ENCODE results near the gene PAF1.
"Not testable (repeated sequence)": the region's sequence is repeated elsewhere in the genome, so short reads cannot be mapped to it uniquely, and the experiment has no call there.

PAF1 gene

DNA sequence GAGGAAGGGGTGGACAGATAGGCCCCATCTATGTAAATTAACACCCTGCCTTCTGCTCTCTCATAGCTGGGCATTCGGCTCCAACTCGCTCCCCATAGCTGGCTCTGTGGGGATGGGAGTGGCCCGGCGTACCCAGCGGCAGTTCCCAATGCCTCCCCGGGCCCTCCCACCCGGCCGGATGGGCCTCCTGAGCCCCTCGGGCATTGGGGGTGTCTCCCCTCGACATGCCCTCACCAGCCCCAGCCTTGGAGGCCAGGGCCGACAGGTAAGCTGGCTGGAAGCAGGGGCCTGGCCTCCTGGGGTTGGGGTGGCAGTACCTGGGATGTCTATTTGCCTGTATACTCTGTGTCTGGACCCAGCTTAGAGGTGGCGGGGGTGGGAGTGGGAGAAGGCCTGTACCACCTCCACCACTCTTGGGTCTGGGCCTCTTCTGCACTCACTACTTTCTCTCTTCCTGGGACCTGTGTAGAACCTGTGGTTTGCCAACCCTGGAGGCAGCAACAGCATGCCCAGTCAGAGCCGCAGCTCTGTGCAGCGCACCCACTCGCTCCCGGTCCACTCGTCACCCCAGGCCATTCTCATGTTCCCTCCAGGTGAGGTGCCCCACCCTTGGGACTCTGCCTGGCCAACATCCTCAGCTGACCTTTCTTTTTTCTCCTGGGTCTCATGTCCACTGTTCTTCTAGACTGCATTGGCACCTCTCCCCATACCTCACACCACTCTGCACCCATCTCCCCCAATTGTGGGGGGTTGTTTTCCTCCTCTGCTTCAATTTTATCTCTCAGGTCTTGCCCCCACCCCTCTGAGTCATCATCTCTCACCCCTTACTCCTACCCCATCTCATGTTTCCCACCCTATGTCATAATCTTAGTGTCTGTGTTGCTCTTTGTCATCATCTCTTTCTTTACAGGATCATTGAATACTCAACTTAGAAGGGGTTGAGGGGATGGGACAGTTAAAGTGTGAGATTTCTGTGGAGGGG, 10.1 kb downstream of the PAF1 start:
- no peak for DNase-seq

DNA sequence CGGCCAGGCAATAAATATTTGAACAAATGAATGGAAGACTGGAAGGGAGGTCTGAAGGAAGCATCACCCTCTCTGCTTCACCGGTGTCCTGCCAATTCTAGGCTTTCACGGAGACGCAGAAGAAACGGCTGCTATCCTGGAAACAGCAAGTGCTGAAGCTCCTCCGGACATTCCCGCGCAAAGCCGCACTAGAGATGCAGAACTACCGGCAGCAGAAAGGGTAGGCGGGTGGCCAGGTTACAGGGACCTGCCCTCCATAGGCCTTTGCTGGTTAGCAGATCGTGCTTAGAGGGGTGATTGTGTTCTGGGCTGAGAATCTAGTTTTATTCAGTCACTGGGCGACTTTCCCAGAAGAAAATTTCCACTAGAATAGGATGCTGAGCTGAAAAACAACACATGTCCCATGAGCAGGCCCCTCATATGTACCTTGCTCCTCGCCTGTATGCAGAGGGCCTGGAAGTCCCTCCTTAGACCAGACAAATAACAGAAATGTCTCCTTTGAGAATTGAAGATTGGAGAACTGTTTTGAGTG, 11.0 kb downstream of the PAF1 start:
- DNase-seq = no peak

DNA sequence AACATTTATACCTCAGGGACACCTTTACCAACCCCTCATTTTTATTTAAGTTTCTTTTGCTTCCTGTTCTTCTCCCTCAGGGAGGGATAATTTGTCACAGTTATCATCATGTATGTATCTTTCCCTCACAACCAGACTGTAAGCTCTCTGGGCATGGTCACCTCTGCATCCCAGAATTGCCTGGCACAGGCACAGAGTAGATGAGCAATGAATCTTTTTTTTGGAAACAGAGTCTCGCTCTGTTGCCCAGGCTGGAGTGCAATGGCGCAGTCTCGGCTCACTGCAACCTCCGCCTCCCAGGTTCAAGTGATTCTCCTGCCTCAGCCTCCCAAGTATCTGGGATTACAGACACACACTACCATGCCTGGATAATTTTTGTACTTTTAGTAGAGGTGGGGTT, 11.5 kb downstream of the PAF1 start:
- DNase-seq = not testable (repeated sequence)

DNA sequence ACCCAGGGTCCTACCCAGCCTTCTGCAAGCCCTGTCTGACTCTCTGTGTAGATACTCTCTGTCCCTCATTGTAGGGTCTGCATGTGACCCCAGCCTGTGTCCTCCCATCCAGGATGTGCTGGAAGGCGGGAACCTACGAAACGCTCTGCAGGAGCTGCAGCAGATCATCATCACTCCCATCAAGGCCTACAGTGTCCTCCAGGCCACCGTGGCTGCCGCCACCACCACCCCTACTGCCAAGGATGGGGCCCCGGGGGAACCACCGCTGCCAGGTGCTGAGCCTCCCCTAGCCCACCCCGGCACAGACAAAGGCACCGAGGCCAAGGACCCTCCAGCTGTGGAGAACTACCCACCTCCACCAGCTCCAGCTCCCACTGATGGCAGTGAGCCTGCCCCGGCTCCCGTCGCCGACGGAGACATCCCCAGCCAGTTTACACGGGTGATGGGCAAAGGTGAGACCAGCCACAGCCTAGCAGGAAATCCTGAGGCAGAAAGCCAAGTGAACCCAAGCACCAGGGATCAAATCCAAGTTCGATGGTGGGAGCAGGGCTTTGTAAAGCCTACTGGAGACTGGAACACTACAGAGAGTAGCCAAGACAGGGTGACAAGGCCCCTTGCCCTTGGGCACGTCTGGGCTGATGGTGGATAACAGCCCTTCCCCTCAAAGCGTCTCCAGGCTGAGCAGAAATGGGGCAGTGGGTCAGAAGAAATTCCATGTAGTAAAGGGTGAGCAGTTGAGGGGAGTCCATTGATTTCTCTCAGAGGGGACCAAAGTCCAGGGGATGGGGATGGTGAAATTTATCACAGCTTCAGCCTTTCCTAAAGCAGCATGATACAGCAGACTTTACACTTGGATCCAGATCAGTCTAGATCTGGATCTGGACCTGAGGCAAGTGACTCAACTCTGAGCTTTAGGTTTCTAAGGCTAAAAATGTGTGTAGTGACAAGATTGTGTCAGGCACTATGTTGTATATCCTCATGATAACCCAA, 13.2 kb downstream of the PAF1 start:
- DNase-seq = no peak

DNA sequence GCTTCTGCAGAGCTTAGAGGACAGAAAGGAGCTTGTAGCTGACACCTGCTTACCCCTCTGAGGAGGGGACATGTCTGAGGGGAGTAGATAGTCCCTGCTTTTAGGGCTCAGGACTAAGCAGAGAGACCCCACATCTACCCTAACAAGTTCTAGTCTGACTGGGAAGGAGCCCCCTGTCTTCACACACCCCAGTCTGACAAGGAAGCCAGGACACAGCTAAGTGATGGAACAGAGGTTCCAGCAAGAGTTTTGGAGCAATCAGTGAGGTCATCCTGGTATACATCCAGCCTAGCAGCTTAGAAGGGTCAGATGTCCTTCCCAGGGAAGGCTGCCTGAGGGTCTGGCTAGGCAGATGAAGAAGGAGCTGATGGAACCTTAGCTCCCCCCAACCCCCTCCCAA, 15.0 kb downstream of the PAF1 start:
- no peak for DNase-seq

DNA sequence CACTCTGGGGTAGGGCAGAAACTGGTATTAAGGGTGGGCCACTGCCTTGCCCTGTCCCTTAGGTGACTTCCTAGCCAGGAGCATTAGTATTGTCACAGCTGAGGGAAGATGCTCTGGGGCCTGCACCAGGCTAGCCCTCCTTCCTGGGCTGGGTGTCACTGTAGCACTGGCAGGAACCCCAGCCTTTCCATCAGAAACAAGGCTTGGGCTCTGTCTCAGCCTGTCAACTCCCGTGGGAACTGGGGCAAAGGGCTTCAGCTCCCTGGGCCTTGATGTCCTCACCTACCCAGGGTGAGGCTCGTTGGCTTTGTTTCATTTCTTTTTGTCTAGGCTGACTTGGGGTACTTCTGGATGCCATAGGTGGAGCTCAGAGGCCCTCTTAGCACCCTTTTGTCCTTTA, 18.0 kb downstream of the PAF1 start:
- DNase-seq = no peak

DNA sequence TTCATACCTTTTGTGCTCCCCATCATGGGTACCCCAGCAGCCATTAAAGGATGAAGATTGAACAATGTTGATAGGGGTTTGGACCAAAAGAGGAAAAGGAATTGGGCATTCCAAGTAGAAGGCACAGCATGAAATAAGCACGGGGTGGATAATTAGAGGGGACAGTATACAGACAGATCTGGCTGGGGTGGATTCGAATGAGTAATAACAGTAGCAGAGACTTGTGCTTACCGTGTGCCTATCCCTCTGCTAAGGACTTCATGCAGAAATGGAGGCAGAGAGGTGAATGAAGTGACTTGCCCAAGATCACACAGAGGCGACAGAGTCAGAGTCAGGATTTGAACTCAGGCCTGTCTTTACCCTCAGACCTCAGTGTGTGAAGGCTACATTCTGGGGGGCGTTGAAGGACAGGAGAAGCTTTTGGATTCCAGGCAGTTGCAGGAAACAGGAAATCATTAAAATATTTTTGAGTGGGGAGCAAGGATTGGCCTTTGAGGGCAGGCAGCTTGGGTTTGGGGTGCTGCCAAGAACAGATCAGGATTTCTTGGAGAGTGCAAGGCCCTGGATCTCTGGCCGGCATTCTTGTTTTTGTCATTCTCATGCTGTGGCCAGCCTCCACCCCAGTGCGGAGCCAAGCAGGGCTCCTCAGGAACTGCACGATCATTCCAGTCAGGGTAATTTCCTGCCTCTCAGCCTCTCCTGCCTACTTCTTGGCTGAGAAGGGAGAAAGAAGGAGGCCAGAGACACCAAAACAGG, 18.7 kb downstream of the PAF1 start:
- DNase-seq = no peak

DNA sequence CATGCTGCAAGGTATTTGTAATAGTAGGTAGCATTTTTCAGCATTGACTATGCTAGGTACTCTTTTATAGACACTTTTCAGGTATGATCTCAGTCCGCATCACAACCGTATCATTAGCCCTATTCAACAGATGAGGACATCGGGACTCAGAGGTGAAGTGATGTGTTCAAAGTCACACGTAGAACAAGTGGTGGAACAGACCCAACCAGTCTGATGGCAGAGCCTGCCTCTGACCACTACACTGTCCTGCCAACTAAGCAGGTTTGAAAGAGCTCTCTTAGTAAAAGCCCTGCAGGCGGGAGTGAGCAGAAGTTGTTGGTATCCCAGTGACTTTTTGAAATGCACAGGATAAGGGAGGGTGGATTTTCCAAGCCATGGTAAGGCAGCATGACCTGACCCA, 20.2 kb downstream of the PAF1 start:
- DNase-seq = no peak

DNA sequence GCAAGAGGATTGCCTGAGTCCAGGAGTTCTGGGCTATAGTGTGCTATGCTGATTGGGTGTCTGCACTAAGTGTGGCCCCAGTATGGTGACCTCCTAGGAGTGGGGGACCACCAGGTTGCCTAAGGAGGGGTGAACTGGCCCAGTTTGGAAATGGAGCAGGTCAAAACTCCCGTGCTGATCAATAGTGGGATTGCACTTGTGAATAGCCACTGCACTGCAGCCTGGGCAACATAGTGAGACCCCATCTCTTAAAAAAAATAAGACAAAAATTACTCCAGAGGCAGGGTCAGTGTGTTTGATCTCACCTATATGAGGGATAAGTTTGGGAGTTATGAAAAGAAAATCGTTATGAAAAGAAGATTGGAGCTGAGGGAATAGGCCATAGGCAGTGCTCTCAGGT, 21.7 kb downstream of the PAF1 start:
- no peak for DNase-seq

DNA sequence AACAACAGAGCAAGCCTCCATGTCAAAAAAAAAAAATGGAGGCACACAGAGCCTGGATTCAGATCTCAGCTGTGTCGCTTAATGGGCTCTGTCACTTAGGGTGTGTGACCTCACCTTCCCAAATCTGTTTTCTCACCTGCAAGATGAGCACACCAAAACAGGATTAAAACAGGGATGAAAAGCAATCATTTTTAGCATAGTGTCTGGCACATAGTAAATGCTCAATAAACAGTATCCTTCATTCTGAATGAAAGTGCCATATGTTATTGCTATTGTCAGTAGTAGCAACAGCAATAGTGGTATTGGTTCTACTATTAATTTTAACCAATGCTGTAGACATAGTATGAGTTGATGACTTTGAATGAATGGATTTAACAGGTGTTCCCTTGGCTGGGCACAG, 25.4 kb downstream of the PAF1 start:
- no peak for DNase-seq

DNA sequence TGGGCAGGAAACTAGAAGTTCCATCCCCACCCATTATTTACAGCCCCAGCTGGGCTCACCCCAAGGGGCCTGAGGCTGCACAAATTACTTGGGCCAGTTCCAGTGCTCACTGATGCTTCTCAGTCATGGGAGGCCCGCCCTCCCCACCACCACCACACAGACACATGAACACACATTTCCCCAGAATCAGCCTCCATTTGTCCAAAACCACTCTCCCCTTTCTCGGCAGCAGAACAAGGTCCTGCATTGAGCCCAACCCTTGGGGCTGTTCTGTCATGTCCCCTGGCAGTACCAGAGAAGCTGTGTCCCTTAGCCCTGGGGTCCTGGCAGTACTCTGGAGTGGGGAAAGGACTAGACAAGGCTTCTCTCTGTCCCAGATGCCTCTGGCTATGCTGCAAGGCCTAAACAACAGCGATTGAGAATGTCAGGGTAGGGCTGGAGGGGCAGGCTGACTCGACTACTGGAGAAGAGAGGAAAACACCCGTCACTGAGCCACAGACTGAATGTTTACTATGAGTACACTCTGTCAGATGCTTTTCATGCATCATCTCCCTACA, 26.9 kb downstream of the PAF1 start:
- DNase-seq = no peak

DNA sequence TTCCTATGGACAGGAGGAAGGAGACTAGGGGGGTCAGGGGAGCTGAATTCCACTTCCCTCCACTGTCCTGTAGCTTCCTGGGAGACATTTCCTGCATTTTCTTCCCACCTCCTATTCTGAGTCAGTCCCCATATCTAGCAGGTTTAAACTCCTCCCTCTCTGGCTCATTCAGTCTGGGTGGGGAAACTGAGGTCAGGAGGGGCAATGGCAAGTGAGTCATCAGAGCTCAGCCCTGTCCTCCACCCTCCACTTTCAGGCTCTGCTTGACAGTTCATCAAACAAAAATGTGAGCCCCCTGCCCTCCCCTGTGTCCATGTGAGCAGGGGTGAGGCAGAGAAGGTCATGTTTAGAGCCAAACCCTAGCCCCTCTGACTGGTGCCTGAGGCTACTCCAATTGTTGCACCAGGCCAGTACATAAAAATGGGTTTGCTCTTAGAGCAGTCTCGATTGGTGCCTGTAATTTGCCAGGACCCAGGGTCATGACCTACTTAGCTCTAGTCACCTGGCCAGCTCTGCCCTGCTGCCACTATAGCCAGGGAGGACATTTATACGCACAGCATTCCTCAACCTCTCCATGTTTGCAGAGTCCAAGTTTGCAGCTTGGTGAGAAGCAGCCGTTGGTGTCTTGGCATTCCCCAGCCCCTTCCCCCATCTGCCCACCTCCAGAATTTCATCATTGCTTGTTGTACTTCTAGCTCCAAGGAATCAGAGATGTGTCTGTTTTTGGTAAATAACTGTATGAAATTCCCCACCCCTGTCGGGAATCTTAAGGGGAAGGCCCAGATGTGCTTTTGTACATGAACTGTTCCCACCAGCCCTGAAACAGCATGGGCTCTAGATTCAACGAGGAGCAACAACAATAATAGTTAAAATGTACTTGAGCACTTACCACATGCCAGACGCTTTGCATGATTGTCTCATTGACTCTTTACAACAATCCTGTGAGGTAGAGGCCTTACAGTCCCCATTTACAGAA, 27.9 kb downstream of the PAF1 start:
- no peak for DNase-seq

DNA sequence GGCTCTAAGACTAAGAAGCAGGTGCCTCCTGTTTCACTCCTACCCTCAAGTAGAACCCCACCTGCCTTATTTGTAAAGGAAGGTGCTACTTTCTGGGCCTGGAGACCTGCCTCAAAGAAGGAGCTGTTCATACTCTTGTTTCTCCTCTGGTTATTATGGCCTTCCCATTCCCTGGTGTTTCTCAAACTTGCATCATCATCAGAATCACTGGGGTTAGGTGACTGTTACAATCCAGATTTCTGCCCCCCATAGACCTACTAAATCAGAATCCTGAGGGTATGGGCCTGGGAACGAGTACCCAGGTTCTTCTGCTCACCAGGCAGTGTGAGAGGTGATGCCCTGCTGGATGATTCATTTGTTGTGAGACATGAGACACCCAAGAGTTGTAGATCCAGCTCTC, 30.3 kb downstream of the PAF1 start:
- DNase-seq = no peak

DNA sequence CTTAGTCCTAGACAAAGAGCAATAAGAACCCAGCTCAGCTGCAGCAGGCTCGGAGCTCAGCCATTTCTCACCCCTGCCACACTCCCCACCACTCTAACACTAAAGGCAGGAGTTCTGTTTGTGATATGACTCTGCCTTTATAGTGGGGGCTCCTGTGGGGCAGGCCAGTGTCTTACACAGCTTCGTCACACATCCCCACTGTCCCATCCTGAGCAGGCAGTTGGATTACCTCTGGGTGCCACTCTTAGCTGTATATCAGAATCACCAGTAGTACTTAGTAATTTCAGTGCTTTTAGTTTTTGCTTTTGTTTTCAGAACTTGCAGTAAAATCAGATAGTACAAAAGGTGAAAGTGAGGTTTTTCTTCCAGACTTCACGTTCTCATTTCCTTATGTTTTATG, 31.9 kb downstream of the PAF1 start:
- no peak for DNase-seq

DNA sequence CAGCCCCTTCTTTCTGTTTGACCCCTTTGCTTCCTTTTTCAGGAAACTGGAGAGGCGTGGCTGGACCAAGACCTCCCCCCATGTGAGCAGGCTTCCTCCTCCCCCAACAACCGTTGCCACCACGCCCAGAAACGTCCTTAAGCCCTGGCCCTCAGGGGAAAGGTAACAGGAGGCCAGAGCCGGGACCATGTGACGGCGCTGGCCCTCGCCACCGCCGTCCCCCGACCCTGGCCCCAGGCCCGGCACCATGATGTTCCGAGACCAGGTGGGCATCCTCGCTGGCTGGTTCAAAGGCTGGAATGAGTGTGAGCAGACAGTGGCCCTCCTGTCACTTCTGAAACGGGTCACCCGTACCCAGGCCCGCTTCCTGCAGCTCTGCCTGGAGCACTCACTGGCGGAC, 34.3 kb downstream of the PAF1 start:
- DNase-seq = no peak

DNA sequence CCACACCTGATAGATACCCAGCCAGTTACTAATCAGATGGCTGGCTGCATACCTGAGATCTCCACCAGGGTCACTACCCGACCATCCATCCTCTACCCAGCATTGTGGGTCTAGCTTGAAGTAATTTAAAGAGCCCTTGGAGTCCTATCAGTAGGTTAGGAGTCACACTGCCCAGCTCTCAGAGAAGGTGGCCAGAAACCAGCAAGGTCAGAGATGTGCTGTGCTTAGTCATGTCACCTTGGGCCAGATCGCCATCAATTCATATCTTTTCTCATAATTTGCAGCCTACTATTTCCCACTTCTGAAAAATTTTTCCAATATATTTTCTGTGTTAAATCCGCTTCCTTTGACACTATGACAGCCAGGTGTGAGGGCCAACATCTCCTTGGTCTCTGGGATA, 34.8 kb downstream of the PAF1 start:
- no peak for DNase-seq

DNA sequence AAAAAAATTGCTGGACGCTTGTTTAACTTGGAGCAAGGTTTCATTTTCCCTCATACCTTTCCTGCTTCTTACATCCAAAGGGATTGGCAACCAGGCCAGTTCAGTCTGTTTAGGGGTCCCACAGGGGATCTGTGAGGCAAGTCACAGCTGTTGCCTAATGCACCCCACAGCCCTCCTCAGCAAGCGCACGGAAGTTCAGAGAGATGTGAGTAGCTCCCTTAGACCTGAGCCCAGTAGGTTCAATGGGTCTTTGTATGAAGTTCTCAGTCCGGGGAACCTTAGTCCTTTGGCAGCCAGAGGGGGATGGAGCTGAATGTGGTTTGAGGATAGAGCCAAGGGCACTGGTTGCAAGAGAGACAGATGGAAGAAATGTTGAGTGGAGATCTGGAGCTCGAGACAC, 35.7 kb downstream of the PAF1 start:
- no peak for DNase-seq

DNA sequence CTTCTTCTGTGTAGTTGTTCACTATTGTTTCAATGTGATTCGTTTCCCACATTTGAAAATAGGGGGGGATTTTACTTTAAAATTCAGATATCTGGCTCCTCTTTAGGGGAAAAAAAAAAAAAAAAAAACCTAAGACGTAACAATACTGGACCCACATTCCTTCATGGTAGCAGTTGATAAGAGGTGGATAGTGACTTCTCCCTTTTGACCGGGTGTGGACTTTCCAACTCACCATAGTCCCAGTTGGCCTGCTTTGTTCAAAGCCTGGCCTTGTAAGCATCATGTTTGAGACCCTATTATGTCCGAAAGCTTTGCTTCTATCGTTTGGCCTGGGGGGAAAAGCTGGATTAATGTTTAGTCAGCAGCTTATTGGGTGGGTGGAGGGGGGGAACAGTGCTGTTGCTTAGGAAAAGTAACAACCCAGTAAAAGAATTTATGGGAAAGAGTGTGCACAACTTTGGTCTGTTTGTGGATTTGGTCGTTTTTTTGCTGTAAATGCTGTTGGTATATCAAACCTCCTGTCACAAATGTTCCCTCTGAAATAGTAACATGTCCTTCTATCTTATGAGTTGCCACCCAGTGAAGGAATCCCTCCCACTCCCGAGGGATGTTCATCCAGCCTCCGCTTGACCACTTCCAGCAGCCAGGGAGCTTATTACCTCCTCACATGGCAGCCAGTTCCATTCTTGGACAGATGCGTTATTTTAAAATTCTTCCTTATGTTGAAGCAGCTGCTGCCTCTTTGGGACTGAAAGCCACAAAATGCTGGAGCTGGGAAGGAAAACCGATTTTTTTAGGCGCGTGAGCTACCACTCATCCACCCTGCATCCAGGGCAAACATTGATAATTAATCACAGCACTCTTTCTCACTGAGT, 38.3 kb downstream of the PAF1 start:
- no peak for DNase-seq

DNA sequence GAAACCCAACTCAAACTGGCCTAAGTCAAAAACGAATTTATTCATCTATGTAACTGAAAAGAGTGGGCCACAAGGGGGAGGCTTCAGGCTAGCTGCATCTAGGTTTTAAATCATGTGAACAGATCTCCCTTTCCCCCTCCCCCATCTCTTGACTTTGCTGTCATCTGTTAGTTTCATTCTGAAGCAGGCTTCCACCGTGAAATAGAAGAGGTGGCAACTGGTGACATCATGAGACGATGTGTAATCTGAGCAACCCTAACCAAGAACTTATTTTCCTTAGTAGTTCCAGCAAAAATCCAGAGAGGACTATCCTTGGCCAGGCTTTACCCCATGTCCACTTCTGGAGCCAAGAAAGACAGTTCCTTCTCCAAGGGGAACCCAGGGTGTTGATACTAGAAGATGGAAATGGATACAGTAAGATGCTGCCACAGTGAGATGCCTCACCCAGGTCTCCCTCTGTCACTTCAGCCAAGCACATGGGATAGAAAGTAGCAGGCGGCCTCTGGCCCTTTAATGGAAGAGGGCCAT, 39.3 kb downstream of the PAF1 start:
- no peak for DNase-seq

DNA sequence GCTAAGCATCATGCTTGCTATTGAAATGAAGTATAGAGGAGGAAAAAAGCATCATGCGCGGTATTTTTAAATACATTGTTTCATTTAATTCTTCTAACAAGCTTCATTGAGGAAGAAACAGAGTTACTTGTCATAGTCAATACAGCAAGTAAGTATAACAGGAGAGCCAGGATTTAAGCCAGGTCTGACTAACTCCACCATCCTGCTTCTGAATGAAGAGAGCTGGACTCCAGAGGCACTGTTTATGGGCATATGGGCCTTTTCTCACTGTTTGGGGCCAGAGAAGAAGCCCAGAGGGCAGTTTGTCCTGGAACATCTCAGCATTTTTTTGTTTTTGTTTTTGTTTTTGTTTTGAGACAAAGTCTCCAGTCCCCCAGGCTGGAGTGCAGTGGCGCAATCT, 40.8 kb downstream of the PAF1 start:
- DNase-seq = no peak

Measured in NCI-H446 (cell line).